ENCODE results near the gene DAPK3.
A peak's percentile ranks its signal among the peaks of the same experiment; 100 is the strongest.
"Not testable (repeated sequence)": the region's sequence is repeated elsewhere in the genome, so short reads cannot be mapped to it uniquely, and the experiment has no call there.

Gene DAPK3

GRCh38 chr19:3977242-3978143 is 6.6 kb upstream of the DAPK3 start:
- no peak for DNase-seq

- no peak for DNase-seq
These were observed 5.8 kb upstream of the DAPK3 start for GRCh38 chr19:3976495-3977241.

- DNase-seq = no peak
These were observed 4.8 kb upstream of the DAPK3 start for GRCh38 chr19:3975637-3976087.

GRCh38 chr19:3975144-3975543 is 4.2 kb upstream of the DAPK3 start:
- DNase-seq = no peak

DNA sequence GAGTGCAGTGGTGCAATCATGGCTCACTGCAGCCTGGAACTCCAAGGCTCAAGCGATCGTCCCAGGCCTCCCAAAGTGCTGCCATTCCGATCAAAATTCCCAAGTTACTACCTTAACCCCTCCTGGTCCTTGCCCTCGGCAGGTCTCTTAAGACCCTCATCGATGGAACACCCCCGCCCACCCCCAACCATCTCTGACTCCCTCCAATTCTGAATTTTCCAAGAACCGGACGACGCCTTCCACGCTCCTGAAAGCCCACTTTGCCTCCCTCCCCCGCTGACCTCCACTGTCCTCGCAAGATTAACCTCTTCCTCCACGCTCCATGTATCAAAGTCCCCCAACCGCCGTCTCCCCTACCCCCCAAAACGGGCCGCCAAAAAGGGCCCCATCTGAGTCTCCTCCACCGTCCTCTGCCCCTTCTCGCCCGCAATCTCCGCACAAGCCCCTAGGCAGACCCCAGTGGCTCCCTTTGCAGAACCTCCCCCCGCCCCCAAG is 539 bp downstream of the DAPK3 start:
- no peak for DNase-seq

DNA sequence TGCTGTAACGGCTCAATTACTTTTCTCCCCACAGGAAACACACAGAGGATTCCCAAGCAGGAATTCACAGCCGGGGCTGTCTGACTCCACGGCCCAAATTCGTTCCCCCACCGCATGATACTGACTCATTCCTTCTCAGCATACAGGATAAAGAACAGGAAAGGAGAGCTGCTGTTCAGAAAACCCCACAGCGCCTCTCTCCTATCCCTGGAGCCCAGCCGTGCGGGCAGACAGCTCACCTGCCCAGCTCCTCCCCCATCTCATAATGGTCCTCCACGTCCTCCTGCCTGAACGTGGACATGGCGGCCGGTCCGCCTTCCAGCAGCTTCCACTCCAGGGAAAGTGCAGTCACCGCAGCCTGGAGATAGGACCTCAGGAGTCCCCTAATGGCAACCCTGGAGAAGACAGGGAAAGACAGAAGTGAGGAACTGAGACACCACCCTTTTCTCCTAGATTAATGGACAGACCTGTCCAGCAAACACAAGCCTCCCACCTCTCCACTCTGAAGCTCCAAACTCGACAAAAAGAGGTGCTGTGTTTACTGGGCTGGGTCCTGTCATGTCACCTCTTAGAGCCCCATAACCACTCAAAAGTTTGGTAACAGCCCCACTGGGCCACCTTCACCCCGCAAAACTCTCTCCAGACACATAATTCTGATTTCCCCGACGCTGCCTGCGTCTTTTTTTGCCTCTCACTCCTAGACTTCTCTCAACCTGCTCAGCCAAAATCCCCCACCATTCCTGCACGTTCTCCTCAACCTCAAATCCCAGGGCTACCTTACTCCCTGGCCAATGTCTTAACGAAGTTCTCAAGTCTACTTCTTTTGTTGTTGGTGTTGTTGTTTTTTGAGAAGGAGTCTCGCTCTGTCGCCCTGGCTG is 1.2 kb downstream of the DAPK3 start:
- DNase-seq = no peak

DNA sequence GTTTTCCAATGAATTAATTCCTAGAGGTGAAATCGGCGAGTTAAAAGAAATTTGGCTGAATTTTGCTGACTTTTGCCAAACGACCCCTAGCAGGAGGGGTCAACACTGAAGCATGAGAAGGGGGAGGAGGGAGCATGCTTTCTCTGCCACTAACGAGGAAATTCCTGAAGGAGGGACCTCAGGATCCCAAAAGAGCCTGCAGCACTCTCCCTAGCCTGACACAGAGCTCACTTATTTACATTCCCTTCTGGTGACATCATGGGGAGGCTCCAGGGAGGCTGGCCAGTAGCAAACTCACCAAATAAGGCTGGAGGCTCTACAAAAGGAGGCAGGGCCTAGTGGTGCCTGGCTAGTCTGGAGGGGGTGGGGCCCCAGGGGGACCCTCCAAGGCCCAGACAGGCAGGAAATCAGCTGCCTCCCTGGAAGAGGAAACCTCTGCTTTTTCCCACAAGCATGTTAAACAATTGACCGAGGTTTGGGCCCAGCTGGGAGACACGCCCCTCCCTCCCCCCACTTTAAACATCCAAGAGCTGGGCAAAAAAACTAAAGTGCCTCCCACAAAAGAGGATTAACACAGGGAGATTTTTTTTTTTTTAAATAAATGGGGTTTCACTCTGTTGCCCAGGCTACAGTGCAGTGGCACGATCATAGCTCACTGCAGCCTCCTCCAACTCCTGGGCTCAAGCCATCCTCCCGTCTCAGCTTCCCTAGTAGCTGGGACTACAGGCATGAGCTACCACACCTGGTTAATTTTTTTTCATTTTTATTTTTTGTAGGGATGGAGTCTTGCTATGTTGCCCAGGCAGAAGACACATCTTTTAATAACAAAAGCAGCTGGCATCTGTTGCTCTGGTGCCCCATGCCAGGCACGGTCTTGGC is 2.1 kb downstream of the DAPK3 start:
- peak; percentile 39 for DNase-seq

GRCh38 chr19:3967983-3968382 is 2.9 kb downstream of the DAPK3 start:
- DNase-seq = not testable (repeated sequence)

DNA sequence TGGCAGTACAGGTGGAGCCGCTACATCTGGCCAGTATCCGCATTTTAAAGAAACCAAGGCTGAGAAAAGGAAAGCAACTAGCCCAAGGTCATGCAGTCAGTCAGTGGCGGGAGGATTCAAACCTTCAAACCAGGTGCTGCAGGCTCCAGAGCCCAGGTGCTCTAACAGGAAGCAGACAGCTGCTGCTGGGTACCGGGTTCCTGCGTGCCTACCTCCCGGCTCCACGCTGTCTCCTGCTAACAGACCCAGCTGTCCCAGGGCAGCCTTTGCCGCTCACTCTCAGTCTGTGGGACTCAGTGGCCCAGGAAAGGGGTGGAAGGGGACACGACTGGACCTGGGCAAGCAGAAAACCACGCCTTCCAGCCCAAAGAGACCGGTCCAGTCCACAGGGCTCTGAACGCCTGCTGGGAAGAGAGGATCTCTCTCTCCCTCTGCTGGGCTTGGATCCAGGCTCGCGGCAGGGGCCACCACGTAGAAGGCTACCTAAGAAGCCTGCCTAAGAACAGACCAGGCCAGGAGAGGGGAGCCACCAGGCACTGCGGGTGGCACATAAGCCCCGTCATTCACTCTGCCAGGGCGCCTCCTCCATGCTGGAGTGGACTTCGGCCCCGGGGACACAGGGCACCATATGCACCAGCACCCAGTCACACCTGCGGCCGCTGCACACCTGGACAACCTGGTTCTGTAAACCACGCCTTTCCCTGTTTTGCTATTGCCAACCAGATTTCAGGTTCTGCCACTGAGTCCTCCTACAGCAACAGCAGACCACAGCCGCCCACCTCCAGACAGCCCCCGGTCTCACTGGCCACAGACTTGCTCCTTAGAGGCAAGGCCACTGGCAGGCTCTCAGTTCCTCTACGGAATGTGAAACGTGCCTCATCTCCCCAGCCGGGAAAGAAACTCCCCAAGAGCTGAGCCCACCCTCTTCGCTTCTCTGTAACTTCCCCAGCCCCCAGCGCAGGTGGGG is 4.6 kb downstream of the DAPK3 start:
- no peak for DNase-seq

DNA sequence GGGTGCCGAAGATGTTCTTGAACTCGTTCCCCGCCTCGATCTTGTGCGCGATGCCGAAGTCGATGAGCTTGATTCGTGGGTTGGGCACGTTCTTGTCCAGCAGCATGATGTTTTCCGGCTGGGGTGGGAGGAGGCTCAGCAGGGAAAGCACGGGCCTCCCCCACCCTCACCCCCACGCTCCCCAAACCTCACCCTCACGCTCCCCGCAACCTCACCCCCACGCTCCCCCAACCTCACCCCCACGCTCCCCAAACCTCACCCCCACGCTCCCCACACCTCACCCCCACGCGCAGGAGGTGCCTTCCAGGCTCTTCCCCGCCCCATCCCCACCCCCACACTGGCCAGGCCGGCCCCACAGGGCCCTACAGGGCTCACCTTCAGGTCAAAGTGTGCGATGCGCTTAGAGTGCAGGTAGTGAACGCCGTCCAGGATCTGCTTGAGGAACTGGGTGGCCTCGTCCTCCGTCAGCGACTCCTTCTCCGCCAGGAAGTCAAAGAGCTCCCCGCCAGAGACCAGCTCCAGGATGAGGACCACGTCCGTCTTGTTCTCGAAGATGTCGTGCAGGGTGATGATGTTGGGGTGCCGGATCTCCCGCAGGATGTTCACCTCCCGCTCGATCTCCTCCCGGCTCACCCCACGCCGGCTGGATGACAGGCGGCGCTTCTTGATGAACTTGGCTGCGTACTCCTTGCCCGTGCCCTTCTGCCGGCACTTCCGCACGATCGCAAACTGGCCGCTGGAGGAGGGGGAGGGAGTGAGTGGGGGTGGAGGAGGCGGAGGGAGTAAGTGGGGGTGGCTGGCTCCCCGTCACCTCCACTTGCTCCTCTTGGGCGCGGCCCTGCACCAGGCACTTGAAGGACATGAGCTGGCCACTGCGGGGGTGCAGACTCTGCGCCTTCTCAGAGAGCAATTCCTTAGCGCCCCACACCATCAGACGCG is 6.4 kb downstream of the DAPK3 start:
- DNase-seq = no peak

DNA sequence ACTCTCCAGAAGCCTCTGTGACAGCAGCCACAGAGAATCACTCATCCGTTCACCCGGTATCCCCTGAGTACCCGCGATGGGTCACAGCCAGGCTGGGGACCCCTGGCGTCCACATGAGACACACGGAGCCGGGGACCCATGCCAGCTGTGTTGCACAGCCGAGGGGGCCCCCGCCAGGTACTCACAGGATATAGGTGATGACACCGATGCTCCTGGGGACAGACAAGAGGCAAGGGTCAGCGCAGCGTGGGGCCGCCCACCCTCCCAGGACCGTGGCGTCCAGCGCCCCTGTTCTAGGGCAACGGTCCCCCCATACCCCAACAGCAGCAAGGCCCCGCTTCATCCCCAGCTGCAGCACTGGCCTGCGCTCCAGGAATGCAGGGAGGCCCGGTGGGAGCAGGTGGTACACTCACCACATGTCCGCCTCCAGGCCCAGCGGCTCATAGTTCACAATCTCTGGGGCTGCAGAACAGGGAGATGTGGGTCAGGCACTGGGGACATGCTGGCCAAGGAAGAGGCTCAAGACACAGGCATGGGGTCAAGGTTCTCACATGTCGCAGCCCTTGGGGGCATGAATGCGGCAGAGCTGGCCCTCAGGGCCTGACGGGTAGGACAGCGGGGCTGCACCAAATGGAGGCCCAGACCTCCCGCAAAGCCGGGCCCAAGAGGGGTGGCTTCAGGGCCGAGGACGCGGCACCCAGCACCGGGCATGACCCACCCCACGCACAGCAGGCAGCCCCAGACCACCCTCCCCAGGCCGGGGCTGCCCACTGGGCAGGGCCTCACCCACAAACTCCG is 7.2 kb downstream of the DAPK3 start:
- no peak for DNase-seq

DNA sequence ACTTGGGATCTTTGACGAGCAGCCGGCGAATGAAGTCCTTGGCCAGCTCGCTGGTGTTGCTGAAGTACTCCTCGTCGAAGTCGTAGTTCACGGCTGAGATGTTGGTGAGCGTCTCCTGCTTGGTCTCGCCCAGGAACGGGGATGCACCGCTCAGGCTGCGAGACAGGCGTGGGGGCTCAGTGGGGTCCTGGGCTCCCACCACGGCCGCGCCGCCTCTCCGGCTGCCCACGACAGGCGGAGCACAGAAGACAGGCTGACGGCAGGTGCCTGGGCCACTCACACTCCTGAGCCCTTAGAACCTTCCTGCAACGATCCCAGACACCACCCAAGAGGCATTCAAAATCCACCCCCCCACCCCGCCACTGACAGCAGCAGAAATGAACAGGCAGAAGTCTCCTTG is 9.9 kb downstream of the DAPK3 start:
- no peak for DNase-seq

DNA sequence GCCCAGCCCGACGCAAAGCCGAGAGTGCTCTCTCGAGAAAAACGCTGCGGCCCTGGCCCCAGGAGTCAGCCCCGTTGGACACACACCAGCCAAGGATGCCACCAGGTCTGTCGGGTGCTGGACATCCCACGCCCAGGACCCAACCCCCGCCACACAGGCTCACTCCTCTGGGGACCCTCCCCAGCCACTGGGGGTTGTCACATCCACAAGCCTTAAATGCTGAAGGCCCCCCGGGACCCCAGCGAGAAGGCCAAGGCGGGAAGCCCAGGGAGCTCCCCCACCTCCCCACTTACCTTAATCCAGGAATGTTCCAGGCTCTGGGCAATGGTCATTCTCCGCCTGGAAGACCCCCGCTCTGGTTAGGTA is 11.2 kb downstream of the DAPK3 start:
- no peak for DNase-seq

DNA sequence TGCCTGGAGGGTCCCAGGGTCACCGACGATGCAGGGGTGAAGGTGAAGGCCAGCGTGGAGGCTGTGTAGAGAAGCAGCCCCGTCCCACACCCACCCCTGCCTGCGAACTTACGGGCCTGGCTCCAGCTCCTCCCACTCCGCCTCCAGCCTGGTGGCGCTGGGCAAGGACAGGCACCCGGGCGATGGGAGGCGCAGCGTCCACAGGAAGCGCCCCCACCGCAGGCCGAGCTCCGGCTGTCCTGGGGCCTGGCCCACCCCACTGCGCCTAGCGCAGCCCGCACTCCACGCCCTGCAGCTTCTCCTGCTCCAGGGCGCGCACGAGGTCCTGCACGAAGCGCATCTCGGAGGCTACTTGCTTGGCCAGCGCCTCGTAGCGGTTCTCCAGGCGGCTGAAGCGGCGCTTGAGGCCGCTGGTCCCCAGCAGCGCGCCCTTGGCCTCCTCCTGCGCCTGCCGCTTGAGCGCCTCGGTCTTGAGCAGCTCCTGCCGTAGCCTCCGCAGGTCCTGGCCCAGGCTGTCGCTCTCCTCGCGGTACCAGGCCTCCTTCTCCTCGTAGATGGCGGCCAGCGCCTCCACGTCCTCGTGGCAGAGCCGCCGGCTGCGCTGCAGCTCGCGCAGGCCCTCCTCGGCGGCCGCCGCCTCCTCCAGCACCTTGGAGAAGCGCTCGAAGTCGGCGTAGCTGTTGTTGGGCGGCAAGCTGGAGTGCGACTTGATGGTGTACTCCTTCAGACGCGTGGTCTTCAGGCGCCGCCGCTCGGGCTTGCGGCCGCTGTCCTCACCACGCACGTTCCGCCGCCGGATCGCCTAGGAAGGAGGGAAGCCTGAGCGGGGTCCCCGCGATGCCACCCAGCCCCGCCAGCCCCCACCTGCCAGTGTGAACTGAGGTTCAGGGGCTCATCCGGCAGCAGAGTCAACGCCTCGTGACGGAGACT is 11.8 kb downstream of the DAPK3 start:
- no peak for DNase-seq

- DNase-seq = no peak
These were observed 15.2 kb downstream of the DAPK3 start for GRCh38 chr19:3955688-3956087.

DNA sequence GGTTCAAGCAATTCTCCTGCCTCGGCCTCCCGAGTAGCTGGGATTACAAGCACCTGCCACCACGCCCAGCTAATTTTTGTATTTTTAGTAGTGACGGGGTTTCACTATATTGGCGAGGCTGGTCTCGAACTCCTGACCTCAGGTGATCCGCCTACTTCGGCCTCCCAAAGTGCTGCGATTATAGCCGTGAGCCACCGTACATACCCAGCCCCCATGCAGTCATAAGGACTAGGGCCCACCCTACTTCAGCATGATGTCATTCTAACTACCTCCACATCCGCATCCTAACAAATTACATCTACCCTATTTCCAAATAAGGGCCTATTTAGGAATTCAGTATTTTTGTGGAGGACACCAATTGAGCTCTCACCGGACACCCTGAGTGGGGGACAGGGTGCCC is 15.6 kb downstream of the DAPK3 start:
- DNase-seq = not testable (repeated sequence)

DNA sequence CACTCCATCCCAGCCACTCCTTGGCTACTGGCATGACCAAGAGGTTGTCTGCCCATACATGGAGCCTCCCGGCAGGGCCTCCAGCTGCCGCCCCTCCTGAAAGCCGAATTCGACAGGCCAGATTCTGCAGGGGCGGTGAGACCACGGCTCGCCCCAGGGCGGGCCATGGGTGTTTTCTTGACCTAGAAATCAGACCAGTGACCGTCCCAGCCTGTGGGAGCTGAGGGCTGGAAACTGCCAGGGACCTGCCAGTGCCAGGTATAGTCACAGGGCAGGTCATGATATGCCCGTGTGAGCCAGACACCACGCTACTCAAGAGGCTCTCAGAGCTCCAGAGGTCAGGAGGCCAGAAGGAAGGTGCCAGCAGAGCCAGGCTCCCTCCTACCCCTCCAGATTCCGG is 16.8 kb downstream of the DAPK3 start:
- DNase-seq = no peak

All from inflammatory macrophage treated with lipopolysaccharide for 4 hours (primary cell).